PC-9 (cell line): Measurements from ENCODE around the gene HCN4.

Experiments
- CTCF ChIP-seq: fragments of 200-600 bp; sonication (generic); conservative IDR thresholded peaks from 2 replicates; pipeline ENCODE4 v1.6.1; 2017; ENCODE audit warnings: mixed run types, antibody characterized with exemption, mild to moderate bottlenecking, moderate library complexity
- EZH2 ChIP-seq: fragments of 200-600 bp; sonication (generic); IDR thresholded peaks from 2 replicates; pipeline ENCODE4 v1.8.0; 2017; ENCODE audit warnings: antibody characterized with exemption, low read depth

GRCh38 chr15:73275862-73276261 is 92.9 kb downstream of the HCN4 start:
- TF ChIP-seq EZH2 (no peak), CTCF (no peak)
